Measurements from ENCODE around the gene RCAN2.

The RCAN2 gene

DNA sequence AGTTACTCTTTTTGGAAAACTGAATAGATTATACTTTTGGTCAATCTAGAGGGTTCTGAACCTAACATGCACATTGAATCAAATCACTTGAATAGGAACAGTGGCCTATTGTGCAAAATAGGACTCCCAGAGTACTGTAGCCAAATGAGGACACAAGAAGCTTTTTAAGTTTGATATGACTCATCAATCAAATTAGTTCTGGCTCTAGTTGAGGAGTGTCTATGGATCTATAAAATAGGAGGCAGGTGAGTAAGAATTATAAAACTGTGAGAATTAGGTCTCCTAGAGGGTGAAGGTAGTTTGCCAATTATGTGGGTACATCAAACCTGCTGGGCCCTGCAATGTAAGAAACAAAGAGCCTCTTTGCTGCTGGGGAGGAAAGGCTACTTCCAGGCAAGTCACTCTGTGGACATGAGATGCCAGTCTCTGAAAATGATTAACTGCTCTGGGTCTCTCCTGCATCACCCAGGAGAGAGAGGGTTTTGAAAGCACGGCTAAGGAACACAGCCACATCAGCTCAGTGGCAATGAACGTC, 112.3 kb downstream of the RCAN2 start:
- no peaks in the 10 kb centered on the region for H3K27me3 ChIP-seq (replicated peaks; ENCODE audit: insufficient read depth, low read length)
- H3K9me2 ChIP-seq (replicated peaks; ENCODE audit: insufficient read depth, low read length) = no peaks in the 10 kb centered on the region
- H3K9me3 ChIP-seq (replicated peaks; ENCODE audit: insufficient read depth, low read length) = no peaks in the 10 kb centered on the region
- H3F3A ChIP-seq (ENCODE audit: insufficient read depth, low read length) = no peaks in the 10 kb centered on the region
- TF ChIP-seq, protein P1, sequence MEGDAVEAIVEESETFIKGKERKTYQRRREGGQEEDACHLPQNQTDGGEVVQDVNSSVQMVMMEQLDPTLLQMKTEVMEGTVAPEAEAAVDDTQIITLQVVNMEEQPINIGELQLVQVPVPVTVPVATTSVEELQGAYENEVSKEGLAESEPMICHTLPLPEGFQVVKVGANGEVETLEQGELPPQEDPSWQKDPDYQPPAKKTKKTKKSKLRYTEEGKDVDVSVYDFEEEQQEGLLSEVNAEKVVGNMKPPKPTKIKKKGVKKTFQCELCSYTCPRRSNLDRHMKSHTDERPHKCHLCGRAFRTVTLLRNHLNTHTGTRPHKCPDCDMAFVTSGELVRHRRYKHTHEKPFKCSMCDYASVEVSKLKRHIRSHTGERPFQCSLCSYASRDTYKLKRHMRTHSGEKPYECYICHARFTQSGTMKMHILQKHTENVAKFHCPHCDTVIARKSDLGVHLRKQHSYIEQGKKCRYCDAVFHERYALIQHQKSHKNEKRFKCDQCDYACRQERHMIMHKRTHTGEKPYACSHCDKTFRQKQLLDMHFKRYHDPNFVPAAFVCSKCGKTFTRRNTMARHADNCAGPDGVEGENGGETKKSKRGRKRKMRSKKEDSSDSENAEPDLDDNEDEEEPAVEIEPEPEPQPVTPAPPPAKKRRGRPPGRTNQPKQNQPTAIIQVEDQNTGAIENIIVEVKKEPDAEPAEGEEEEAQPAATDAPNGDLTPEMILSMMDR (IDR thresholded peaks at IDR 0.05; ENCODE audit: low read length) = no peak
- TF ChIP-seq EZH2phosphoT487 (IDR thresholded peaks at IDR 0.05; ENCODE audit: low read length) (no peak), EZH2 (optimal IDR thresholded peaks at IDR 0.05; ENCODE audit: low read depth, low read length) (no peak)
- no peaks in the 10 kb centered on the region for H4K20me1 ChIP-seq (ENCODE audit: insufficient read depth, low read length)
- no peaks in the 10 kb centered on the region for H3K36me3 ChIP-seq (replicated peaks; ENCODE audit: insufficient read depth, low read length)
- no peak overlapping the region for H3K27ac ChIP-seq (ENCODE audit: low read length)
- no peak overlapping the region for H3K4me2 ChIP-seq (ENCODE audit: low read depth, low read length)
- H2AFZ ChIP-seq (ENCODE audit: low read length) = no peak overlapping the region
- DNase-seq = no peak
- no peak overlapping the region for H3K4me3 ChIP-seq (ENCODE audit: low read length)
- peaks cover 13% of the 10 kb centered on the region for H3K4me1 ChIP-seq (ENCODE audit: low read length)
- no peak overlapping the region for H3K9ac ChIP-seq (ENCODE audit: low read length)
- H3K79me2 ChIP-seq (ENCODE audit: low read length) = no peaks in the 10 kb centered on the region

DNA sequence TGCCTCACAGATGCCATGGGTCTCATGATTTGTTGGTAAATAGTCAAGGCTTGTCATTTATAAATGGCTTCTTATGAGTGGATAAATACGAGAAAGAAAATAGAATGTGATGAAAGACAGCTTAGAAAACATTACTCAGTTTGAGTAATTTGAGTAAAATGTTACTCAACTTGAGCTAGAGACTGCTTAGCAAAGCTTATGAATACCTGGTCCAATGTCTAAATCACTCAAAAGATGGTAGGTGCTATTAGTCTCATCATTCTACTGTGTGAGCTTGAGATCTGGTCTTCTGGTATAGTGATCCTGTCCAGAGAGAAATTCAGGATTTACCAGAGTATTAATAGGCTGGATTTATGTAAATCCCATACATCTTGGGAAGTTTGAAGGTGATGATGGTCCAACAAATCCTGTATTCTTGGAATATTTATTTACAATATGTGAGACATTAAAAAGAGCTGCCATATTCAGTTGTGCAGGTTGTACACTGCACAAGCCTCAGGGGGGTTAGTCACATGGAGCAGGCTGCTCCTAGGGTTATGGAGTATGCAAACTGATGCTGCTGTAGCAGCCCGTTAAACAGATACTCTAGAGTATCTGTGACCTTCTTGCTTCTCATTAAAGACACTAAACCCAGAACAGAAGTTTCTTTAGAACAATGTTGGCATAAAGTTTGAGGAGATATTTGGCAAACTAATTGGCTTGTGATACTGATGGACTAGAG, 112.9 kb downstream of the RCAN2 start:
- H3K36me3 ChIP-seq (replicated peaks; ENCODE audit: insufficient read depth, low read length) = no peaks in the 10 kb centered on the region
- H3K9ac ChIP-seq (ENCODE audit: low read length) = no peak overlapping the region
- DNase-seq = no peak
- no peaks in the 10 kb centered on the region for H4K20me1 ChIP-seq (ENCODE audit: insufficient read depth, low read length)
- TF ChIP-seq, protein P1 (IDR thresholded peaks at IDR 0.05; ENCODE audit: low read length) = no peak
- TF ChIP-seq EZH2phosphoT487 (IDR thresholded peaks at IDR 0.05; ENCODE audit: low read length) (no peak), EZH2 (optimal IDR thresholded peaks at IDR 0.05; ENCODE audit: low read depth, low read length) (no peak)
- no peaks in the 10 kb centered on the region for H3K9me2 ChIP-seq (replicated peaks; ENCODE audit: insufficient read depth, low read length)
- no peaks in the 10 kb centered on the region for H3F3A ChIP-seq (ENCODE audit: insufficient read depth, low read length)
- H3K4me2 ChIP-seq (ENCODE audit: low read depth, low read length) = no peak overlapping the region
- no peak overlapping the region for H3K4me3 ChIP-seq (ENCODE audit: low read length)
- no peaks in the 10 kb centered on the region for H3K9me3 ChIP-seq (replicated peaks; ENCODE audit: insufficient read depth, low read length)
- no peaks in the 10 kb centered on the region for H3K27me3 ChIP-seq (replicated peaks; ENCODE audit: insufficient read depth, low read length)
- H3K27ac ChIP-seq (ENCODE audit: low read length) = no peak overlapping the region
- no peaks in the 10 kb centered on the region for H3K79me2 ChIP-seq (ENCODE audit: low read length)
- peaks cover 13% of the 10 kb centered on the region for H3K4me1 ChIP-seq (ENCODE audit: low read length)
- H2AFZ ChIP-seq (ENCODE audit: low read length) = no peak overlapping the region

- no peak overlapping the region for H3K4me3 ChIP-seq (ENCODE audit: low read length)
- H3K4me2 ChIP-seq (ENCODE audit: low read depth, low read length) = peak overlapping the region; percentile 34; the same call in 1 of the 2 replicates
- H3K9me2 ChIP-seq (replicated peaks; ENCODE audit: insufficient read depth, low read length) = no peaks in the 10 kb centered on the region
- no peak overlapping the region; the same call in 1 of the 2 replicates for H3K9ac ChIP-seq (ENCODE audit: low read length)
- H2AFZ ChIP-seq (ENCODE audit: low read length) = no peak overlapping the region
- H3K27me3 ChIP-seq (replicated peaks; ENCODE audit: insufficient read depth, low read length) = no peaks in the 10 kb centered on the region
- H3K27ac ChIP-seq (ENCODE audit: low read length) = peak overlapping the region; percentile 27; the same call in 1 of the 2 replicates
- no peaks in the 10 kb centered on the region for H4K20me1 ChIP-seq (ENCODE audit: insufficient read depth, low read length)
- H3F3A ChIP-seq (ENCODE audit: insufficient read depth, low read length) = no peaks in the 10 kb centered on the region
- no peaks in the 10 kb centered on the region for H3K79me2 ChIP-seq (ENCODE audit: low read length)
- no peaks in the 10 kb centered on the region for H3K36me3 ChIP-seq (replicated peaks; ENCODE audit: insufficient read depth, low read length)
- DNase-seq = no peak
- no peaks in the 10 kb centered on the region for H3K9me3 ChIP-seq (replicated peaks; ENCODE audit: insufficient read depth, low read length)
- TF ChIP-seq EZH2phosphoT487 (IDR thresholded peaks at IDR 0.05; ENCODE audit: low read length) (no peak), EZH2 (optimal IDR thresholded peaks at IDR 0.05; ENCODE audit: low read depth, low read length) (no peak)
- TF ChIP-seq, protein P1 (IDR thresholded peaks at IDR 0.05; ENCODE audit: low read length) = no peak
- peaks cover 13% of the 10 kb centered on the region for H3K4me1 ChIP-seq (ENCODE audit: low read length)
Measured at GRCh38 chr6:46377209-46377608, 114.0 kb downstream of the RCAN2 start.
